IPS DF 4.7 (cell line): ENCODE data around the gene TBC1D22B.

Experiments used
- DNase-seq: peaks from one replicate; pipeline ENCODE4 v3.0.0-alpha.2; 2013; ENCODE audit warnings: low spot score; ENCODE audit errors: extremely low read depth

Gene TBC1D22B

GRCh38 chr6:37353761-37354525 lies 96.4 kb downstream of the TBC1D22B start, which contains the start of gene RNF8:
Gene RNF8 (plus strand): TSS chr6:37353983. CDS start chr6:37354165, 182 bp downstream.
- peak; percentile 58 for DNase-seq

GRCh38 chr6:37354526-37355384 lies 97.2 kb downstream of the TBC1D22B start:
- no peak for DNase-seq

- no peak for DNase-seq
Observed at GRCh38 chr6:37357288-37357687, 99.7 kb downstream of the TBC1D22B start.

- no peak for DNase-seq
Observed at GRCh38 chr6:37357860-37358259, 100.3 kb downstream of the TBC1D22B start.

GRCh38 chr6:37359039-37359438 lies 101.5 kb downstream of the TBC1D22B start:
- DNase-seq, result no peak

- DNase-seq, result no peak
Observed at GRCh38 chr6:37362101-37362828, 104.7 kb downstream of the TBC1D22B start.

GRCh38 chr6:37365791-37366190 lies 108.2 kb downstream of the TBC1D22B start:
- DNase-seq, result no peak

- DNase-seq, result no peak
Observed at GRCh38 chr6:37366910-37367309, 109.3 kb downstream of the TBC1D22B start.

- DNase-seq, result no peak
Observed at GRCh38 chr6:37368961-37369320, 111.4 kb downstream of the TBC1D22B start.

- no peak for DNase-seq
Observed at GRCh38 chr6:37369321-37370201, 112.0 kb downstream of the TBC1D22B start.

- no peak for DNase-seq
Observed at GRCh38 chr6:37371154-37372083, 113.8 kb downstream of the TBC1D22B start.

GRCh38 chr6:37372116-37372515 lies 114.5 kb downstream of the TBC1D22B start:
- DNase-seq, result no peak

- DNase-seq, result no peak
Observed at GRCh38 chr6:37373822-37374471, 116.4 kb downstream of the TBC1D22B start.

GRCh38 chr6:37375376-37375775 lies 117.8 kb downstream of the TBC1D22B start:
- no peak for DNase-seq

GRCh38 chr6:37376078-37376743 lies 118.6 kb downstream of the TBC1D22B start:
- no peak for DNase-seq

GRCh38 chr6:37381579-37381978 lies 124.0 kb downstream of the TBC1D22B start:
- peak; percentile 38 for DNase-seq
